CD4-positive, alpha-beta T cell treated with Interleukin-12 subunit alpha and Interleukin-12 subunit beta, for 1 hour (primary cell): ENCODE data around the gene CDC34.
A peak's percentile ranks its signal among the peaks of the same experiment; 100 is the strongest.

ENCODE experiments used
- DNase-seq: peaks from one replicate; pipeline ENCODE4 v3.0.0-alpha.2; 2020

Gene CDC34

GRCh38 chr19:524062-524674, 7.4 kb upstream of the CDC34 start:
- DNase-seq = no peak

DNA sequence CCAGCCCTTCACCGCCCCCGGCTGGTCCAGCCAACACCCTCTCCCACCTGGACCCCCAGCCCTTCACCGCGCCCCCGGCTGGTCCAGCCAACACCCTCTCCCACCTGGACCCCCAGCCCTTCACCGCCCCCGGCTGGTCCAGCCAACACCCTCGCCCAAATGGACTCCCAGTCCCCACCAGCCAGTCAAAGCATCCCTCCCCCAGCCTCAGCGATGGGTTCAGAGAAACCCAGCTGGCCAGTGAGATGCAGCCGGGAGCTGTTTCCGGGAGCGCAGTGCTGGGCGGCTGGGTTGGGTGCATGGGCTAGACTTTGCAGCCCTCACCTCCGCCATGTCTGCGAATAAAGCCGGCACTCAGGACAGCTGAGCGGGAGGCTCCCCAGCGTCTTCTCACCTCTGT, 6.5 kb upstream of the CDC34 start:
- no peak for DNase-seq

- no peak for DNase-seq
Observed at GRCh38 chr19:525857-526419, 5.6 kb upstream of the CDC34 start.

DNA sequence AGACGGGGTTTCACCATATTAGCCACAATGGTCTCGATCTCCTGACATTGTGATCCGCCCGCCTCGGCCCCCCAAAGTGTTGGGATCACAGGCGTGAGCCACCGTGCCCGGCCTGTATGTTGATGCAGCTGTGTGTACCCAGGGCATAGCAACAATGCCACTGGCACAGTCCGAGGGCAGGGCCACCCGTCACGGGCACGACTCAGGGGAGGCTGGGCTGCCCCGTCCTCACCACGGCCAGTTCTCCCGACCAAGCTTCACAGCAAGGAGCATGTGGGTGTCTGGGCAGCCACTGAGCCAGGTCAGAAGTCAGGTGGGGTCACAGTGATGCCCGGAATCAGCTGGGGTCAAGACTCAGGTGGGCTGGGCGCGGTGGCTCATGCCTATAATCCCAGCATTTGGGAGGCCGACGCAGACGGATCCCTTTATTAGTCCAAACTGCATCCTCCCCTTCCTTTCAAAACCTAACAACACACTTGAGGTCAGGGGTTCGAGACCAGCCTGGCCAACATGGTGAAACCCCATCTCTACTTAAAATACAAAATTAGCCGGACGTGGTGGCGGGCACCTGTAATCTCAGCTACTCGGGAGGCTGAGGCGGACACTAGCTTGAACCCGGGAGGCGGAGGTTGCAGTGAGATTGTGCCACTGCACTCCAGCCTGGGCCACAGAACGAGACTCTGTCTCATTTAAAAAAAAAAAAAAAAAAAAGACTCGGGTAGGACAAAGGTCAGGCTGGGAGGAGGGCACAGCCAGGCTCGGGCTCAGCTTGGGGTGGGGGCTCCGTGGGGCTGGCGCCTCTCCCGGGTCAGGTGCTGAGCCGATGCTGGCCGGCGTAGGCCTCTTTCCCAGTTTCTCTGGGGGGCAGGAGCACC, 1.2 kb upstream of the CDC34 start:
- no peak for DNase-seq

- DNase-seq = peak; percentile 91
Observed at GRCh38 chr19:531009-531752, 379 bp upstream of the CDC34 start.

DNA sequence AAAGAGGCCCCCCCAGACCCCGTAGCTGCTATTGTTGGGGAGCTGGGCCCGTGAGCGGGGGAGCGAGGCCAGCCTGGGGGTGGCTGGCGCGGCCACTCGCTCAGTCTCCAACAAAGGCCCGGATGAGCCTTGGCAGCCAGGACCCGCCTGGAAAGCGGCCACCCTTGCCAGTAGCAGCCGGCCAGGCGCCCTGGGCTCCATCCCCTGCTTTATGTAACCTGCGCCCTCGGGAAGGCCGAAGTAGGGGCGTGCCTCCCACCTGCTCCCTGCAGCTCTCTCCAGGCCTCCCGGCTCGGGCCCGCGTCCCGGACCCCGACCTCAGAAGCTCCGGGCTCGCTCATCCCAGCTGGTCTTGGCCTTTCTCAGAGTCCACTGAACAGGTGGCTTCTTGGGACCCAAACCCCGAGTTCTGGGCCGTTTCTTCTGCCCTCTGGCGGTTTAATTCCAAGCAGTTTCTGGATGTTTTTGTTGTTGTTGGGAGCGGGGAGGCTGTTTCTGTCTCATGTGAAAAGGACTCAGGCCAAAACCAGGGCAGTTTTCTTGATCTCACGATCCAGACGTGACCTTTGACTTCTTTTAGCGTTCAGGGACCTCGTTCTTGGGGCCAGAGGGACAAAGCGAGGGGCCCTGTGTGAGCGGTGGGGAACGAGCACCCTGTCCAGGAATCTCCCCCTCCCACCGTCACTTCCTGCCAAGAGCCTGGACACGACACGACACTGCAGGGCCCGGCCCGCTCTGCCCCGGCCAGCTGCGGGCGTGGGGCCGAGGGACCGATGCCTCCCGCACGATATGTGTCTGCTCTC, 1.2 kb downstream of the CDC34 start:
- DNase-seq = peak; percentile 60

DNA sequence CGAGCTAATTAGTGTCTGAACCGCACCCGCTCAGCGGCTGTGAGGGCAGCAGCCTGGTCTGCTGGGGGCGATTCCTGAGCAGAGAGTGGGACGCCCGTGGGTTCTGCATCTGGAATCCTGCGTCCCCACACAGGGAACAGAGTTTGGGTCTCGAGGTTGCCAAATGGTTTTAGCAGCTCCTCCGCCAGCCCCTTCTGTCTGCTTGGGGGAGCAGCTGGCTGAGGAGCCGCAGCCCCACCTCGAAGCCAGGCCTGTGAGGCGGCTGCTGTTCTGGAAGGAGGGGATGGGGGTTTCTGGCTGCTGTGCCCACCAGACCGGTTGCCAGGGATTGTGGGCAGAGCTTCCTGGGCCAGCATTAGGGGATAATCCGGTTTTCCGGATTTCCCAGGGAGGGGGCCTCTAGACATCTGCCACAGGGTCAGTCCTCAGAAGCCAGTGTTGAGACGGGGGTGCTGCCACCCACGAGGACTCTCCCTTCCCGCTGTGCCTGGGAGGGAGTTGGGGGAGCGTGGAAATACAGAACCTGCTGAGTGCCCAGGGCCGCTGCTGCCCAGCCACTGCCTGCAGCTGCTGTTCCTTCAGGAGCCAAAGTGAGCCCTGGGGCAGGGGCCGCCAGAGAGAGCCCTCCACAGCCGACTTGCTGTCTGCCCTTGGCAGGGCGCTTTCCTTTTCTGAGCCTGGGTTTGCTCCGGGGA, 2.0 kb downstream of the CDC34 start:
- no peak for DNase-seq

GRCh38 chr19:534088-534487, 2.5 kb downstream of the CDC34 start:
- DNase-seq = no peak

- DNase-seq = no peak
Observed at GRCh38 chr19:535017-535835, 3.7 kb downstream of the CDC34 start.

DNA sequence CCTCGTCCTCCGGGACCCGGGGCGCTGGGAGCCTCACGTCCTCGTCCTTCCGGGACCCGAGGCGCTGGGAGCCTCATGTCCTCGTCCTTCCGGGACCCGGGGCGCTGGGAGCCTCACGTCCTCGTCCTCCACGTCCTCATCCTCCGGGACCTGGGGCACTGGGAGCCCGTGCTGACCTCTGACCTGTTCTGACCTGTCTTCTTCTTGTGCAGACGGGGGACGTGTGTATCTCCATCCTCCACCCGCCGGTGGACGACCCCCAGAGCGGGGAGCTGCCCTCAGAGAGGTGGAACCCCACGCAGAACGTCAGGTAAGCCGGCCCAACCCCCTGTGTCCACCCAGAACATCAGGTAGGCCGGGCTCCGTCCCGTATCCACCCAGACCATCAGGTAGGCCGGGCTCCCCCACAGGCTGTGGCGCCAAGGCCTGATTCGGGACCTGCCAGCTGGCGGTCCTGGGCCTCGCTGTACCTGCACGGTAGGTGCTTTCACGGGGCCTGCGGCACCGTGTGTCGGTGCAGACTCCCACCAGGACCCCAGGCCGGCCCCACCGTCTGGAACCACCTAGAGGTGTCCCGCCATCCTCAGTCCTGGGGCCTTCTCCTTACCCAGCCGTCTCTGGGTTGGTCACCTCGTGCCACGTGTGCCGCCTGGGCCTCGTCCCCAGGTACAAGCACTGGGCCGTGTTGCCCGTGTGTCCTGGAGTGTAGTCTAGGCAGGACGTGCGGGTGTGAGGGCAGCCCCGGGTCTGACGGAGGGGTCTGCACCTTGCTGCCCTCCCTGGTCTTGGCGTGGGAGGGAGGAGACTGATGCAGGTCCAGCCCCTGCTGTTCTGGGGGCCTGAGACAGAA, 4.7 kb downstream of the CDC34 start:
- DNase-seq = no peak

- DNase-seq = no peak
Observed at GRCh38 chr19:536881-537404, 5.4 kb downstream of the CDC34 start.

DNA sequence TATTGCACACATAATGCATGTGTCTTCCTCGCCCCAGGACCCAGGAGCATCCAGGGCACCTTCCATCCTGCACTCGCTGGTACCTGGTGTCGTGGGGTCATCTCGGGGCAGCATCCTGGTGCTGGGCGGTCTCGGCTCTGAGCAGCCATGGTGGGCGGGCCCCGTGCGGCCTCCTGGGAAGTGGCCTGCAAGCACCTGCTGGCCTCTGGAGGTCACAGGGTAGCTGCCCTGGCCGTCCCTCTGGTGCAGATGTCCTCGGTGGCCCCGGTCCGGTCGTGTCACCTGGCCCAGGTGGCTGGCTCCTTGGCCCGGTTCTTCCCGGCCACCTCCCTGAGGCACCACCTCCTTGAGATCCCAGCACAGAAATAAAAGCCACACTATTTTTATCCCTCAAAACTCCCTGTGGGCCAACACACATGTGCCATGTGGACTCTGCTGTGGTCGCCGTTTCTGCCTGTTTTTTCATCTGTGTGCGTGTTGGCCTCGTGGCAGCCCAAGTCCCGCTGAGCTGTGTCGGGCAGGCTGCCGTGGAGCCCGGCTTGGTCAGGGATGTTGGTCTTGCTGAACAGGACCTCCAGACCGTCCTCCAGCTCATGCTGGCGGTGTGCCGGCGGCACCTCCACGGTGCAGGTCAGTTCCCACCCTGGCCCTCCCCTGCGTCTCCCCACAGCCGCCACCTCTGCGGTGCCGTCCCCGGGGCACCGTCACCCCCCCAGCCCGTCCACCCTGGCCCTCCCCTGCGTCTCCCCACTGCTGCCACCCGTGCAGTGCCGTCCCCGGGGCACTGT, 7.3 kb downstream of the CDC34 start:
- DNase-seq = no peak

- DNase-seq = no peak
Observed at GRCh38 chr19:539429-540030, 8.0 kb downstream of the CDC34 start.

DNA sequence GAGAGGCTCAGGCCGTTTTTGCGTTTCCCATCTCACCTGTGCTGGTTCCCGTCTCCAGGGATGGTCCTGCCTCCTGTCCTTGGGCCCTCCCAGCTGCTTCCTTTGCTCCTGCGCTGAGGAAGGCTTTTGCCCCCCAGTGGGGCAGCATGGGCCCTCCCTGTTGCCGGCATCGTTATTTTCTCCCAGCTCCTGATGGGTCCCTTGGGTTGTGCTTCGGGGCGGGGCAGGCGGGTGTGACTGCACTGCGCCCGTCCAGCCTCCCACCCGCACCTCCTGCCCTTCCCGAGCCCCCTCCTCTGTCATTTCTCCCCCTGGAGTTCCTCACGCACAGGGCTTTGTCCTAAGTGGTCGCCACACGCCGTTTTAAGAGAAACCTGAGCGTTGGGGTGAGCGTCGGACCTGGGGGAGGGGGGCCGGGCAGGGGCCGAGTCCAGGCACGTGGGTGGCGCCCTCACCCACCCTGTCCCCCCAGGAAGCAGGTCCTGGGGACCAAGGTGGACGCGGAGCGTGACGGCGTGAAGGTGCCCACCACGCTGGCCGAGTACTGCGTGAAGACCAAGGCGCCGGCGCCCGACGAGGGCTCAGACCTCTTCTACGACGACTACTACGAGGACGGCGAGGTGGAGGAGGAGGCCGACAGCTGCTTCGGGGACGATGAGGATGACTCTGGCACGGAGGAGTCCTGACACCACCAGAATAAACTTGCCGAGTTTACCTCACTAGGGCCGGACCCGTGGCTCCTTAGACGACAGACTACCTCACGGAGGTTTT, 9.5 kb downstream of the CDC34 start:
- DNase-seq = no peak

DNA sequence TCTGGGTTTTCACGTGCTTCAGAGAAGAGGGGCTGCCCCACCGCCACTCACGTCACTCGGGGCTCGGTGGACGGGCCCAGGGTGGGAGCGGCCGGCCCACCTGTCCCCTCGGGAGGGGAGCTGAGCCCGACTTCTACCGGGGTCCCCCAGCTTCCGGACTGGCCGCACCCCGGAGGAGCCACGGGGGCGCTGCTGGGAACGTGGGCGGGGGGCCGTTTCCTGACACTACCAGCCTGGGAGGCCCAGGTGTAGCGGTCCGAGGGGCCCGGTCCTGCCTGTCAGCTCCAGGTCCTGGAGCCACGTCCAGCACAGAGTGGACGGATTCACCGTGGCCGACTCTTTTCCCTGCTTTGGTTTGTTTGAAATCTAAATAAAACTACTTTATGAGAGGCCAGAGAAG, 10.1 kb downstream of the CDC34 start:
- DNase-seq = no peak

GRCh38 chr19:542173-542866, 10.8 kb downstream of the CDC34 start:
- no peak for DNase-seq
